ENCODE results near the gene MAPKBP1.

The MAPKBP1 gene

DNA sequence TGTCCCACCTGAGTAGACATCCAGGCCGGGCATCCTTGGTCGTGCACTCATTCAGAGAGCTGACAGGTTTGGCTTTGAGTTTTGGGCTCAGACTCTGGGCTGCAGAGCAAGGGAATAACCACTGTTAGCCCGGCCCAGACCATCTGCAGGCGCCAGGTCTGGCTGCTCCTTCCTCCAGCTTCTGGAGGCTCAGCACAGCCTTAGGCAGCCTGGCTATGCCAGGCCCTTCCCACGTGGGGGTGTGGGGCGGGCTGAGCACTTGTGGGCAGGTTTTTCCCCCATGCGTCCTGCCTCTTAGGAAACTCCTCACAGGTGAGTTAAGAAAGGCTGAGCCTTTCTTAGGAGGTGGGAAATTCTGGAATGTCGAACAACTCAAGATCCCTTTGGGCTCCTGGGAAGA lies 75.6 kb downstream of the MAPKBP1 start:
- H3K9me3 Mint-ChIP-seq = no peaks in the 10 kb centered on the region
- H3K27ac Mint-ChIP-seq = no peak overlapping the region
- peaks cover 6% of the 10 kb centered on the region for H3K36me3 Mint-ChIP-seq (ENCODE audit: low read depth)
- H3K27me3 Mint-ChIP-seq (ENCODE audit: low read depth) = no peaks in the 10 kb centered on the region
- H3K4me1 Mint-ChIP-seq (ENCODE audit: low read depth) = no peaks in the 10 kb centered on the region
- H3K4me3 Mint-ChIP-seq = no peak overlapping the region

GRCh38 chr15:41850482-41851166 lies 76.3 kb downstream of the MAPKBP1 start:
- no peak overlapping the region for H3K27ac Mint-ChIP-seq
- H3K27me3 Mint-ChIP-seq (ENCODE audit: low read depth) = no peaks in the 10 kb centered on the region

DNA sequence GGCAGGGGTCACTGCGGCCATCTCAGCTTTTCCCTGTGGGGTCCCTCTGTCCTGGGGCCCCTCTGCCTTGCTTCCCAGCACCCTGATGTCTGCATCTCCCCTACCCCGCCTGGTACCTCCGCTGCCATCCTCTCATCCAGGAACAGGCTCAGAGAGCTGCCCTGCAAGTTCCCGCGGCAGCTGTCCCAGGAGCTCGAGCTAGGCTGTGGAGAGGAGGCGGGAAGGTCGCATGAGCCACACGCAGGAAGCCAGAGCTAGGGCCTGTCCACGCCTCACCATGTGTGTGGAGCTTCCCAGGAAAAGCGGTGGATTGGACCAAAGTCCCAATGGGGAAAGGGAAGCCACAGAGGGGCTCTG lies 76.9 kb downstream of the MAPKBP1 start:
- Mint-ChIP-seq H3K27ac (no peak overlapping the region), H3K9me3 (no peaks in the 10 kb centered on the region), H3K4me1 (ENCODE audit: low read depth) (no peaks in the 10 kb centered on the region), H3K36me3 (ENCODE audit: low read depth) (peaks cover 6% of the 10 kb centered on the region), H3K27me3 (ENCODE audit: low read depth) (no peaks in the 10 kb centered on the region), H3K4me3 (no peak overlapping the region)

More at GRCh38 chr15:41850482-41851166, 76.3 kb downstream of the MAPKBP1 start:
- H3K4me3 Mint-ChIP-seq = no peak overlapping the region
- peaks cover 6% of the 10 kb centered on the region for H3K36me3 Mint-ChIP-seq (ENCODE audit: low read depth)
- H3K4me1 Mint-ChIP-seq (ENCODE audit: low read depth) = no peaks in the 10 kb centered on the region
- H3K9me3 Mint-ChIP-seq = no peaks in the 10 kb centered on the region

- H3K27me3 Mint-ChIP-seq (ENCODE audit: low read depth) = no peaks in the 10 kb centered on the region
- no peaks in the 10 kb centered on the region for H3K9me3 Mint-ChIP-seq
- no peak overlapping the region for H3K4me3 Mint-ChIP-seq
- H3K27ac Mint-ChIP-seq = no peak overlapping the region
- no peaks in the 10 kb centered on the region for H3K4me1 Mint-ChIP-seq (ENCODE audit: low read depth)
- H3K36me3 Mint-ChIP-seq (ENCODE audit: low read depth) = peaks cover 6% of the 10 kb centered on the region
These were observed 77.6 kb downstream of the MAPKBP1 start for GRCh38 chr15:41851755-41852370.

GRCh38 chr15:41852736-41853590 lies 78.7 kb downstream of the MAPKBP1 start:
- no peak overlapping the region for H3K27ac Mint-ChIP-seq
- no peaks in the 10 kb centered on the region for H3K9me3 Mint-ChIP-seq
- no peak overlapping the region for H3K4me3 Mint-ChIP-seq
- H3K36me3 Mint-ChIP-seq (ENCODE audit: low read depth) = peaks cover 4% of the 10 kb centered on the region
- no peaks in the 10 kb centered on the region for H3K4me1 Mint-ChIP-seq (ENCODE audit: low read depth)
- no peaks in the 10 kb centered on the region for H3K27me3 Mint-ChIP-seq (ENCODE audit: low read depth)

DNA sequence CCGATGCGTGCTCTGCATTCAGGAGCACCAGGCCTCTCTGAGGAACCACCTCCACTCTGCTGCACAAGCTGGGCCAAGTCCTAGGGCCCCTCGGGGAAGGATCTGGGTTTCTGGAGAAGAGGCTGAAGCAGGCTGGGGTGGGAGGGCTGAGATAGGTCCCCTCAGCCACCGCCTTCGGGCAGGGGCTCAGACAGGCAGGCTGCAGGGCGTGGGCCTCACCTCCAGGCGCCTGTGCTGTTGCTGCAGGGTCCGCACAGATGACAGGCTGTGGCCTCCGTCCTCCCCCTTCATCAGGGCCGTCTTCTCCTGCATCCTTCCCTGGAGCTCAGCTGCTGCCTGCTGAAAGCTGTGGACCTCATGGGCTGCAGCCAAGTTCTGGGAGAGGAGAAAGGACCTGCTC lies 79.5 kb downstream of the MAPKBP1 start:
- no peaks in the 10 kb centered on the region for H3K9me3 Mint-ChIP-seq
- H3K4me1 Mint-ChIP-seq (ENCODE audit: low read depth) = no peaks in the 10 kb centered on the region
- H3K27ac Mint-ChIP-seq = no peak overlapping the region
- H3K27me3 Mint-ChIP-seq (ENCODE audit: low read depth) = no peaks in the 10 kb centered on the region
- no peak overlapping the region for H3K4me3 Mint-ChIP-seq
- no peaks in the 10 kb centered on the region for H3K36me3 Mint-ChIP-seq (ENCODE audit: low read depth)

DNA sequence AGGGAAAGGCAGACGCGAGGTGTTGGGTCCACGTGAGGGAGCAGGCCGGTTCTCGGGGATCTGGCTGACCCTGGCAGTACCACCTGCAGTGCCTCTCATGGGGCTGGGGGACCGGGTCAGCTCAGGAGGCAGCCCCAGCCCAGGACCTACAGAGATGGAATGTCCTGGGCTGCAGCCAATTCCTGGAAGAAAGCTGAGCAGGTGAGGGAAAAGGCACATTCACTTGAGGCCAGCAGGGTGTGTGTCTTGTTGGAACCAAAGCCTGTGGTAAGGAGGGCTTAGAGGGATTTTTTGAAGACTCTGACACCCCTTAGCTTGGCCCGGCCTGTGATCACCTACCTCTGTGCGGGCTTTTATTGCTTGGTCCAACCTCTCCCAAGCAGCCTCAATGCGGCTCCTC lies 80.2 kb downstream of the MAPKBP1 start:
- Mint-ChIP-seq H3K4me3 (no peak overlapping the region), H3K9me3 (no peaks in the 10 kb centered on the region), H3K4me1 (ENCODE audit: low read depth) (no peaks in the 10 kb centered on the region), H3K27ac (no peak overlapping the region), H3K27me3 (ENCODE audit: low read depth) (no peaks in the 10 kb centered on the region), H3K36me3 (ENCODE audit: low read depth) (no peaks in the 10 kb centered on the region)

DNA sequence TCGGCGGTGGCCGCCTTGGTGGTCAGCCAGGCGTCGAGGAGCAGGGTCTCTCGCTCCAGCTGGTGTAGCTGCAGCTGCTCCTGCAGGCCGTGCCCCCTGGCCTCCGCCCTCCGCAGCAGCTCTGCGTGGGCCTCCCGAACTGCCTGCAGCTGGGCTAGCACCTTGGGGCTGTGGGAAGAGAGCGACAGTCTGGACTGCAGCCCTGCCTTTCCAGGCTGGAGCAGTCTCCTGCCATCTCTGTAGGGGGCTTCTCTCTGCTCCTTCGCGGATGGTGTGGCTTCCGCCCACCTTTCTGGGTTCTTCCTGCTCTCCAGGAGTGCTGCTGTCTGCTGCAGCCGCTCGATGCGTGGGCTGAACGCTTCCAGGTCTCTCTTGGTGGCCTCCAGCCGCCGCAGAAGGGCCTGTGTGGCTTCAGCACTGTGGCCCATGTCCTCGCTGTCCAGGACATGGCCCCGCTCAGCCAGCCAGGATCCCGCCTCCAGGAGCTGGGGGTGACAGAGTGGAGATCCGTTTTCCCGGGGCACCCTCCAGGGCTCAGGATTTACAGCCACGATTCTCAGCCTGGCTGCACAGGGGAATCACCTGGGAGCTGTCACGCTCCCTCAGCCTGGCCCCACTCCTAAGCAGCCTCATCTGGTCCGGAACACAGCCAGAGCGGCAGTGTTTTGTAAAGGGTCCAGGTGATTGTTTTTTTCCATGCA lies 81.1 kb downstream of the MAPKBP1 start:
- Mint-ChIP-seq H3K27ac (no peak overlapping the region), H3K4me3 (no peak overlapping the region), H3K9me3 (no peaks in the 10 kb centered on the region), H3K4me1 (ENCODE audit: low read depth) (peaks cover 4% of the 10 kb centered on the region), H3K36me3 (ENCODE audit: low read depth) (no peaks in the 10 kb centered on the region), H3K27me3 (ENCODE audit: low read depth) (no peaks in the 10 kb centered on the region)

- H3K27me3 Mint-ChIP-seq (ENCODE audit: low read depth) = no peaks in the 10 kb centered on the region
- H3K36me3 Mint-ChIP-seq (ENCODE audit: low read depth) = no peaks in the 10 kb centered on the region
- no peak overlapping the region for H3K4me3 Mint-ChIP-seq
- no peak overlapping the region for H3K27ac Mint-ChIP-seq
- H3K9me3 Mint-ChIP-seq = no peaks in the 10 kb centered on the region
- peaks cover 4% of the 10 kb centered on the region for H3K4me1 Mint-ChIP-seq (ENCODE audit: low read depth)
These were observed 82.0 kb downstream of the MAPKBP1 start for GRCh38 chr15:41856262-41856661.

GRCh38 chr15:41856716-41857115 lies 82.4 kb downstream of the MAPKBP1 start:
- no peaks in the 10 kb centered on the region for H3K9me3 Mint-ChIP-seq
- no peak overlapping the region for H3K27ac Mint-ChIP-seq
- H3K4me3 Mint-ChIP-seq = no peak overlapping the region
- H3K27me3 Mint-ChIP-seq (ENCODE audit: low read depth) = no peaks in the 10 kb centered on the region
- no peaks in the 10 kb centered on the region for H3K36me3 Mint-ChIP-seq (ENCODE audit: low read depth)
- peaks cover 4% of the 10 kb centered on the region for H3K4me1 Mint-ChIP-seq (ENCODE audit: low read depth)

DNA sequence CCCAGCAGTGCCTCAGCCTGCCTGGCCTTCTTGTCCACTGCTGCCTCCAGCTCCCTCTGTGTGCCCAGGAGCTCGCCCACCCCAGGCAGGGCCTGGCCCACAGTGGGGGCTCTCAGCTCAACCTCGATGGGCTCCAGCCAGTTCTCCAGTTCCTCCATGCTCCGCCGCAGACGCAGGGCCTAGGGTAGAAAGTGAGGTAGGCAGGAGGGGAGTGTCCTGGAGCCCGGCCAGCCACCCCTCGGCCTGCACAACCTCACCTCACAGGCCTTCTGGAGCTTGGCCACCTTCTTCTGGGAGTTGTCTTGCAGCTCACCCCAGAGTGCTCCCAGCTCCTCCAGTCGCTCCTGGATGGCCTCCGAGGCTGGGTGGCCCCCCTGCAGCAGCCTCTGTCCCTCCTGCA lies 83.0 kb downstream of the MAPKBP1 start:
- Mint-ChIP-seq H3K36me3 (ENCODE audit: low read depth) (no peaks in the 10 kb centered on the region), H3K27me3 (ENCODE audit: low read depth) (no peaks in the 10 kb centered on the region), H3K9me3 (no peaks in the 10 kb centered on the region), H3K4me1 (ENCODE audit: low read depth) (peaks cover 4% of the 10 kb centered on the region), H3K4me3 (no peak overlapping the region), H3K27ac (no peak overlapping the region)

GRCh38 chr15:41858756-41859155 lies 84.5 kb downstream of the MAPKBP1 start:
- H3K9me3 Mint-ChIP-seq = no peaks in the 10 kb centered on the region
- no peaks in the 10 kb centered on the region for H3K36me3 Mint-ChIP-seq (ENCODE audit: low read depth)
- H3K27ac Mint-ChIP-seq = no peak overlapping the region
- H3K27me3 Mint-ChIP-seq (ENCODE audit: low read depth) = no peaks in the 10 kb centered on the region
- H3K4me1 Mint-ChIP-seq (ENCODE audit: low read depth) = peaks cover 7% of the 10 kb centered on the region
- H3K4me3 Mint-ChIP-seq = no peak overlapping the region

GRCh38 chr15:41860049-41860828 lies 86.0 kb downstream of the MAPKBP1 start:
- no peaks in the 10 kb centered on the region for H3K9me3 Mint-ChIP-seq

More at GRCh38 chr15:41860049-41860828, 86.0 kb downstream of the MAPKBP1 start:
- Mint-ChIP-seq H3K27ac (no peak overlapping the region), H3K4me3 (no peak overlapping the region), H3K4me1 (ENCODE audit: low read depth) (peaks cover 7% of the 10 kb centered on the region), H3K36me3 (ENCODE audit: low read depth) (no peaks in the 10 kb centered on the region), H3K27me3 (ENCODE audit: low read depth) (no peaks in the 10 kb centered on the region)

Measured in T-helper 1 cell treated with Interleukin-12 subunit alpha and Interleukin-12 subunit beta and Interleukin-4 antibody, amounts not matched to agents 30 μg/mL and 1 μg/mL, for 36 hours (primary cell).